Stimulated activated CD4-positive, alpha-beta T cell treated with anti-CD3 and anti-CD28 coated beads, Interleukin-4, amount 100 ng/mL, for 1 hour (primary cell): Measurements from ENCODE around the gene TMEM225.
"Not testable (repeated sequence)": the region's sequence is repeated elsewhere in the genome, so short reads cannot be mapped to it uniquely, and the experiment has no call there.

Experiments
- DNase-seq: peaks from one replicate; pipeline ENCODE4 v3.0.0-alpha.2; 2020

Gene TMEM225, protein sequence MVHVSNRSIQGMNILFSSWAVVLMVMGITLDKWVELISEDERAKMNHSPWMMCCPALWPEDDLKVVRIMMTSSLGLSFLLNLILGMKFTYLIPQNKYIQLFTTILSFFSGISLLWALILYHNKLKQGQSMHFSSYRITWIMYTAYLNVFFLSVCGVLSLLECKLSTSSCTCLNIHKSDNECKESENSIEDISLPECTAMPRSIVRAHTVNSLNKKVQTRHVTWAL

GRCh38 chr11:123885570-123885969 lies at the start of gene TMEM225:
TSS of gene TMEM225 (minus strand) at chr11:123885670. CDS start at chr11:123885425, 245 bp downstream.
- no peak for DNase-seq

DNA sequence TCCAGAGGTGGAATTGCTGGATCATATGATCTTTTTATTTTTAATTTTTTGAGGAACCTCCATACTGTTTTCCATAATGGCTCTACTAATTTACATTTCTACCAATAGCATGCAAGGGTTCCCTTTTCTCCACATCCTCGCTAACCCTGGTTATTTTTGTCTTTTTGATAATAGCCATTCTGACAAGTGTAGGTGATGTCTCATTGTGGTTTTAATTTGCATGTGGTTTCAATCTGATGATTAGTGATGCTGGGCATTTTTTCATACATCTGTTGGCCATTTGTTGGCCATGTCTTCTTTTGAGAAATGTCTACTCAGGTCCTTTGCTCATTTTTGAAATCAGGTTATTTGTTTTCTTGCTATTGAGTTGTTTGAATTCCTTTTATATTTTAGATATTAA lies 38.6 kb upstream of the TMEM225 start:
- DNase-seq, result no peak

GRCh38 chr11:123920943-123921342 lies 35.5 kb upstream of the TMEM225 start:
- DNase-seq, result no peak

- no peak for DNase-seq
Observed at GRCh38 chr11:123905826-123906225, 20.4 kb upstream of the TMEM225 start.

DNA sequence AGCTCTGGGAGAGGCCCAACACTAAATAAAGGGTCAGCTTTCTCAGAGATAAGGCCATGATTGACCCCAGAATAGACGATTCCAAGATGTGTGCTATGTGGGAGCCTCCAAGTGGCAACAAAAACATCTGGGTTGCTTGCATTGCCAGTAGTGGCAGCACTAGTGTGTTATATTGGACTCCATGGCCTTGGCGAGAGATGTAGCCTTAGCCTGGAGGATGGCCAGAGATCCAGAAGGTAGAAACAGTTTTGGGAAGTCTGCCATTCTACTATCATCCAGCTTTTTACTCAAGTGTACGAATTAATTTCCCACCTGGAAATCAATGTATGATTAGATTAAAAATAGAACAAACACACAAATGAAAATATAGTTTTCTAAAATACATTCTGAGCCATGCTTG lies 19.5 kb upstream of the TMEM225 start:
- DNase-seq, result no peak

- no peak for DNase-seq
Observed at GRCh38 chr11:123903932-123904331, 18.5 kb upstream of the TMEM225 start.

DNA sequence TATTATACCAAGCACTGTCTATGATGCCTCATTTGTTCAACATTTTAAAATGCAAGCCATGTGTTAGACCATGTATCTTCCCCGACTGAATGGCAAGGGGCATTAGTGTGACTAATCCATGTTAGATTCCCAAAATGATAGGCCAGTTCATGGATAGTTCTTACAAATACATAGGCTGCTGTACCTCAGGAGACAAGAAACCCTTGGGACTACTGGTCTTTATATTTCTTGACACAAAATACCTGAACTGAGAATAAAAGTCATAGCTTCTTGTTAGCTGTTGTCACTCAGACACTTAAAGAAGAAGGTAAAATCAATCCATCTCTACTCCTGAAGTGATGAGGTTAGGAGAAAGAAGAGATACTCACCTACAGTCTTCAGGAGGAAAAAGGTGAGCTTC lies 16.4 kb upstream of the TMEM225 start, which contains the start of gene OR8D4:
Gene OR8D4, plus strand, starts transcription at position 301 of the 400 bp plus-strand sequence. CDS start 4,265 bp downstream, outside the sequence.
- no peak for DNase-seq

- DNase-seq, result no peak
Observed at GRCh38 chr11:123899792-123900191, 14.3 kb upstream of the TMEM225 start.

DNA sequence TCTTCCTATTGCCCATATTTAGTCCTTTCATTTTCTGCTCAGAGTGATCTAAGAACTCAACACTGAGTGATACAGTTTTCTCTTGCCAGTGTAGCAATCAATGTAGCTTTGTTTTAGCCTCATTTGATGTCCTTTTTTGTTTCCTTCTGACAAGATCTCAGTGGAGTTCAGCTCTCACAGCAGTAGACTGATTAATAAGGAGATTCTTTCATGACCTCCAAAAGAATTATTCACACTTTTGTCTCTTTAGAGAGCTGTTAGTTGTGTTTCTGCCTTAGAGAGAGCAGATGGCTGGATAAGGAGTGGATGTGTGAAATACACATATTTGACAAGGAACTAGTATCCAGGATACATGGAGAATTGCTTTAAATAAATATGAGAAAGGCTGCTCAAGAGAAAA lies 6.6 kb upstream of the TMEM225 start:
- DNase-seq, result no peak

- no peak for DNase-seq
Observed at GRCh38 chr11:123880912-123881311, 4.6 kb downstream of the TMEM225 start.

DNA sequence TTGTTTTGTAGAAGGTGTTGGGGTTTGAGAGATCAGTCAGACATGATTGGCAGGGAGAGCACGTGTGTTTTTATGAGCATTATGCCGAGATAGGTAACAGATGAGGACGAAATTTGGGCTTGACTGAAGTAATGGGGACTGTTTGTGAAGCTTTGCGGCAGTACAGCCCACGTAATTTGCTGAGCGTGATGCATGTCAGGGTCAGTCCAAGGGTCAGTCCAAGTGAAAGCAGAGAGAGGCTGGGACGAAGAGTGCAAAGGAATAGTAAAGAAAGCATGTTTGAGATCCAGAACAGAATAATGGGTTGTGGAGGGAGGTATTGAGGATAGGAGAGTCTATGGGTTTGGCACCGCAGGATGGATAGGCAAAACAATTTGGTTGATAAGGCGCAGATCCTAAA lies 17.7 kb downstream of the TMEM225 start:
- not testable (repeated sequence) for DNase-seq

- DNase-seq, result not testable (repeated sequence)
Observed at GRCh38 chr11:123865293-123865692, 20.2 kb downstream of the TMEM225 start.

DNA sequence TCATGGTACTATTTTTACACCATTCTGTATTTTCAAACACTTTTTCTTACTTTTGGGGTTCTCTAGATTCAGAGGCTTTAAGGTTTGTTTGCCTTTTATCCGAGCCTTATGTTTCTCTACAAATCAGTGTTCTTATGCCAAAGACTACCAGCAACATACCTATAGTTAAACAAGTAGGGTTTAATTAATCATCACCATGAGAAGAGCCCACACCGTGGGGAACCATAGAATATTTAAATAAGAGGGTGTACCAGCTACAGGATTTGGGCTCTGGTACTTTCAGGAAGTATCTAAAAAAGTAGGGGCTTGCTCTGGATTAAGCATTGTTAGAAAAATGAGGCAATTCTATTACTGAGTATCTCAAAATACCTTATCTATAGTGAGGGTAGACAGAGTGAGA lies 25.7 kb downstream of the TMEM225 start:
- no peak for DNase-seq

DNA sequence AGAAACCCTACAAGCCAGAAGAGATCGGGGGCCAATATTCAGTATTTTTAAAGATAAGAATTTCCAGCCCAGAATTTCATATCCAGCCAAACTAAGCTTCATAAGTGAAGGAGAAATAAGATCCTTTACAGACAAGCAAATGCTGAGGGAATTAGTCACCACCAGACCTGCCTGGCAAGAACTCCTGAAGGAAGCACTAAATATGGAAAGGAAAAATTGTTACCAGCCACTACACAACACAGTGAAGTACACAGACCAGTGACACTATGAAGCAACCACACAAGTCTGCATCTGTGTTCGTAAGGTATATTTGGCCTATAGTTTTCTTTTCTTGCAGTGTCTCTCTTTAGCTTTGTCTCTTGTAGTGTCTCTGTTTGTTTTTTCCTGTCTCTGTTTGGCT lies 29.0 kb downstream of the TMEM225 start:
- DNase-seq, result no peak

DNA sequence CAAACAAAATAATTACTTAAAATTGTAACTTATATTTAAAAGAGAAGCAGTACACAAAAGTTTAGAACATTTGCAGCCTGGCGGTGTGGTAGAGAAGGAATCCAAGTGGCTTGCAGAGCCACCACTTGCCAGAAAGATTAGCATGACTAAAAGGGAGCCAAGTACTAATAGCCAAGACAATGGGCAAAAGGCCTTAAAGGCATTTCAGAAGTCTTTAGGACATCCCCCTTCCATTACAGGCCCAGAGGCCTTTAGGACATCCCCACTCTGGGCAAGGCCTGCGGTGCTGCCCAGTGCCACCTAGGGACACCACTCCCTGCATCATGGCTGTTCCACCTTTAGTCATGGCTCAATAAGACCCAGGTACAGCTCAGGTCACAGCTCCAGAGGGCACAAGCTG lies 32.4 kb downstream of the TMEM225 start:
- DNase-seq, result no peak

DNA sequence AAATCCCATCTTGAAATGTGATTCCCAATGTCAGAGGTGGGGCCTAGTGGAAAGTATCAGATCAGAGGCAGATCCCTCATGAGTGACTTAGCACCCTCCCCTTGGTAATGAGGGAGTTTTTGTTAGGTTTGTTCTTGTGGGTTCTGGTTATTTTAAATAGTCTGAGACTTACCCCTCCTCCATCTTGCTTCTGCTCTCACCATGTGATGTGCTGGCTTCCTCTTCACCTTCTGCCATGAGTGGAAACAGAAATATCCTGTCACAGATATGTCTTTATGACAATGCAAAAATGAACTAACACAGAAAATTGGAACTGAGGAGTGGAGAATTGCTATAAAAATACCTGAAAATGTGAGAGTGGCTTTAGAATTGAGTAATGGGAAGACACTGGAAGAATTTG lies 33.1 kb downstream of the TMEM225 start:
- no peak for DNase-seq

DNA sequence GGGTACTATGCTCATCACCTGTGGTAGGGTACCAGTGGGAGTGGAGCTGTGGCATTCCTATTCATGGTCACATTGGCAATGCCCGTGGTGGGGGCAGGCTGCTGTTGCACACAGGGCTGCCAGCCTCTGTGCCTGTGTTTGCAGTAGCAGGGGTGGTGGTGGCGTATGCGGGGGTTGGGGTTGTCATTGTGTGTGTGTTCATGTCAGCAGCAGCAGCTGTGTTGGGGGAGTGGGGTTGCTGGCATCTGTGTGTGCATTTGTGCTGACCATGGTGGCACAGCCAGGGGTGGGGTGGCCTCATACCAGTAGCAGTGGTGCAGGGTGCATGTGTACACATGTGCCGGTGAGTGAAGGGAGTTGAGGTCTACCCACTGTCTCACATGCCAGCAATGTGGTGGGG lies 34.4 kb downstream of the TMEM225 start:
- no peak for DNase-seq

DNA sequence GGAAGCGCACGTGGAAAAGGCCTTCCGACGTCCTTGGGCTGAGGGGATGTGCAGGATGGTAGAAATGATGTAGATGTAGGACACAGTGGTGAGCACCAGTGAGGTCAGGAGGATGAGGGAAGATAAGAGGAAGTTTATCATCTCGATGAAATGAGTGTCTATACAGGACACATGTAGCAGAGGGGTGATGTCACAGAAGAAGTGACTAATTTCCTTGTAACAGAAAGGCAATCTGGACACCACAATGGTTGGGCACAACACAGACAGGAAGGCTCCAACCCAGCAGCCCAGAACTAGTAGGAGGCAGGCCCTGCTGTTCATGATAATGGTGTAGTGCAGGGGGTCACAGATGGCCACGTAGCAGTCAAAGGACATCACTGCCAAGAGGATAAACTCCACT lies 44.3 kb downstream of the TMEM225 start:
- DNase-seq, result no peak

DNA sequence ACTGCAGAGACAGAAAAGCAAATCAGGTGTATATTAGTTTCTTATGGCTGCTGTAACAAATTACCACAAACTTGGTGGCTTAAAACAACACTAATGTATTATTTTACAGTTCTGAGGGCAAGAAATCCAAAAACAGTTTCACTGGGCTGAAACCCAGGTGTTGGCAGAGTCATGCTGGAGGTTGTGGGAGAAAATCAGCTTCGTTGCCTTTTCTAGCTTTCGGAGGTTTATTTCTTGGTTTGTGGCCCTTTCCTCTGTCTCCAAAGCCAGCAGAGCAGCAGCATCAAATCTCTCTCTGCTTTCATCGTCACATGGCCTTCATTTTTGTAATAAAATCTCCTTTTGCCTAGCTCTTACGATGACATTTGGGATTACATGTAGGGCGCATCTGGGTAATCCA lies 46.3 kb downstream of the TMEM225 start:
- DNase-seq, result no peak

- no peak for DNase-seq
Observed at GRCh38 chr11:123838659-123839058, 46.8 kb downstream of the TMEM225 start.

- DNase-seq, result no peak
Observed at GRCh38 chr11:123838199-123838598, 47.3 kb downstream of the TMEM225 start.

GRCh38 chr11:123833095-123833494 lies 52.4 kb downstream of the TMEM225 start:
- DNase-seq, result no peak
